ENCODE results near the gene GNB1L. TPM values are rescaled to one million over a fixed set of nuclear protein-coding genes. Genes with fewer than 3 reads are reported as not detected.

The GNB1L gene
- total RNA-seq, 1 donor, result 4.0 TPM

GRCh38 chr22:19756288-19757128 lies 98.2 kb downstream of the GNB1L start:
- Histone ChIP-seq H3K27me3 (ENCODE audit: insufficient read depth, low read length) (peaks cover 80% of the 10 kb centered on the region), H3K4me3 (ENCODE audit: insufficient read depth, low read length) (no peak overlapping the region), H3K4me1 (ENCODE audit: insufficient read depth, low read length) (no peaks in the 10 kb centered on the region), H3K27ac (ENCODE audit: low read depth, low read length) (no peak overlapping the region), H3K36me3 (ENCODE audit: insufficient read depth, low read length) (no peaks in the 10 kb centered on the region), H2AFZ (ENCODE audit: low read length) (no peak overlapping the region), H3K4me2 (ENCODE audit: insufficient read depth, low read length) (no peak overlapping the region), H3K9me3 (ENCODE audit: low read depth, low read length) (no peaks in the 10 kb centered on the region), H3K79me2 (ENCODE audit: insufficient read depth, low read length) (no peaks in the 10 kb centered on the region), H4K20me1 (ENCODE audit: insufficient read depth, low read length) (no peaks in the 10 kb centered on the region)
- TF ChIP-seq CTCF (IDR thresholded peaks at IDR 0.05; ENCODE audit: extremely low read depth, low read depth, low read length), result no peak
- DNase-seq (ENCODE audit: insufficient read length, low spot score, missing footprints), result no peak

DNA sequence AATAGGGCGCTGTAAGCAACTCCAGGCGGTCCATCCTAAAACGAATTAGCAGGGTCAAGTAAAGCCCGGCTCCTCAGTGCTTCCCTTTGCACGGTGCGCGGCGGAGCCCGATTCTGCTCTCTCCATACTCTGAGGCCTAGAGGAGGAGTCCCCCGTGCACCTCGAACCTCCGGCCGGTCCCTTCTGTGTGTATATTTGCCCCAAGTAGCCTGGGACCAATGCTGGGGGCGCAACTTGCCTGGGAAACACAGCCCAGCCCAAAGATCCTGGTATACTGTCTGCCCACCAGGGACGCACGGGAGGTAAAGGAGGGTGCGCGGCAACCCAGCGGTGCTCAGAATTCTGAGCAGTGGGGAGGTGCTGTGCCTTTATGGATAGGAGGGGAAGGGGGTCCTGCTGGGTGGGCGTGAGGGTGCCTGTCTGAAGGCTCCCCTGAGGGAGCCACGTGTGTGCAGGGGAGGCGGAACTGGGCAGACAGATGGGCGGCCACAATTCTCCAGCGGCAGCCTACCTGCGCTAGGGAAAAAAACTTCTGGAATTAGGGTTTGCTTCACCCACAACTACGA lies 98.9 kb downstream of the GNB1L start:
- no peak overlapping the region for H3K27ac ChIP-seq (ENCODE audit: low read depth, low read length)
- H3K36me3 ChIP-seq (ENCODE audit: insufficient read depth, low read length), result no peaks in the 10 kb centered on the region
- no peaks in the 10 kb centered on the region for H4K20me1 ChIP-seq (ENCODE audit: insufficient read depth, low read length)
- peaks cover 77% of the 10 kb centered on the region for H3K27me3 ChIP-seq (ENCODE audit: insufficient read depth, low read length)
- no peaks in the 10 kb centered on the region for H3K4me1 ChIP-seq (ENCODE audit: insufficient read depth, low read length)
- H3K9me3 ChIP-seq (ENCODE audit: low read depth, low read length), result no peaks in the 10 kb centered on the region
- no peak overlapping the region for H3K4me3 ChIP-seq (ENCODE audit: insufficient read depth, low read length)
- DNase-seq (ENCODE audit: insufficient read length, low spot score, missing footprints), result peak; percentile 95
- no peak overlapping the region for H3K4me2 ChIP-seq (ENCODE audit: insufficient read depth, low read length)
- no peak for TF ChIP-seq CTCF (IDR thresholded peaks at IDR 0.05; ENCODE audit: extremely low read depth, low read depth, low read length)
- H3K79me2 ChIP-seq (ENCODE audit: insufficient read depth, low read length), result no peaks in the 10 kb centered on the region
- H2AFZ ChIP-seq (ENCODE audit: low read length), result no peak overlapping the region

DNA sequence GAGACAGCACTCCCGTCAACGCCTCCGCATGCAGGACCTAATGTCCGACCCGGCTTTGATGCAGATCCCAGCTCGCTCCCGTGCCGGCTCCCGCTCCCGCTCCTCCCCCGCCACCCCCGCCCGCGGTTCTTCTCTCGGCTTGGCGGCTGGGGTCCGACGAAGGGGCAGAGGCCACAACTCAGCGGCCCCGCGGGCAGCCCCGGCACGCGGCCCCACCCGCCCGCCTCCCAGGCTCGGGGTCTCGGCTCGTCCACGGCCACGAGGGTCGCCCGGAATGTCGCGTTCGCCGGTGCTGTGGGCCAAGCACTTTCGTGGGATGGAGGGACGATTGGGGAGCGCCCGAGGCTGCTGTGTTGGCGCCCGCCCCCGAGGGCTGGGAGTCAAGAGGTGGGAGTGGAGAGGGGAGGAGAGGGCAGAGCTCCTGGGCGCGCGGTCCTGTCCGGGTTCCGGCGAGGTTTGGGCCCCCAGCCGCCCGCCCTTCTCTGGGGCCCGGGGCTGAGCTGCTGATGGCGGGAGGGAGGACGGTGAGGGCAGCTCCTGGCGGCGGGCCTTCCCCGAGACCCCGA lies 99.4 kb downstream of the GNB1L start:
- H3K4me1 ChIP-seq (ENCODE audit: insufficient read depth, low read length), result no peaks in the 10 kb centered on the region
- H3K4me3 ChIP-seq (ENCODE audit: insufficient read depth, low read length), result no peak overlapping the region
- H2AFZ ChIP-seq (ENCODE audit: low read length), result no peak overlapping the region
- H4K20me1 ChIP-seq (ENCODE audit: insufficient read depth, low read length), result no peaks in the 10 kb centered on the region
- H3K9me3 ChIP-seq (ENCODE audit: low read depth, low read length), result no peaks in the 10 kb centered on the region
- DNase-seq (ENCODE audit: insufficient read length, low spot score, missing footprints), result no peak
- peaks cover 76% of the 10 kb centered on the region for H3K27me3 ChIP-seq (ENCODE audit: insufficient read depth, low read length)
- no peaks in the 10 kb centered on the region for H3K36me3 ChIP-seq (ENCODE audit: insufficient read depth, low read length)
- H3K27ac ChIP-seq (ENCODE audit: low read depth, low read length), result no peak overlapping the region
- TF ChIP-seq CTCF (IDR thresholded peaks at IDR 0.05; ENCODE audit: extremely low read depth, low read depth, low read length), result no peak
- H3K79me2 ChIP-seq (ENCODE audit: insufficient read depth, low read length), result no peaks in the 10 kb centered on the region
- H3K4me2 ChIP-seq (ENCODE audit: insufficient read depth, low read length), result no peak overlapping the region

GRCh38 chr22:19754701-19755144 lies 100.0 kb downstream of the GNB1L start:
- H3K27me3 ChIP-seq (ENCODE audit: insufficient read depth, low read length), result peaks cover 71% of the 10 kb centered on the region
- no peaks in the 10 kb centered on the region for H3K4me1 ChIP-seq (ENCODE audit: insufficient read depth, low read length)
- no peaks in the 10 kb centered on the region for H3K36me3 ChIP-seq (ENCODE audit: insufficient read depth, low read length)
- no peak overlapping the region for H3K4me3 ChIP-seq (ENCODE audit: insufficient read depth, low read length)
- no peak for TF ChIP-seq CTCF (IDR thresholded peaks at IDR 0.05; ENCODE audit: extremely low read depth, low read depth, low read length)
- no peak for DNase-seq (ENCODE audit: insufficient read length, low spot score, missing footprints)
- H3K79me2 ChIP-seq (ENCODE audit: insufficient read depth, low read length), result no peaks in the 10 kb centered on the region
- no peaks in the 10 kb centered on the region for H3K9me3 ChIP-seq (ENCODE audit: low read depth, low read length)
- no peaks in the 10 kb centered on the region for H4K20me1 ChIP-seq (ENCODE audit: insufficient read depth, low read length)
- H2AFZ ChIP-seq (ENCODE audit: low read length), result no peak overlapping the region
- no peak overlapping the region for H3K4me2 ChIP-seq (ENCODE audit: insufficient read depth, low read length)
- no peak overlapping the region for H3K27ac ChIP-seq (ENCODE audit: low read depth, low read length)
